ENCODE data around the gene TAS1R1. TPM values are rescaled to one million over a fixed set of nuclear protein-coding genes. Genes with fewer than 3 reads are reported as not detected.
A peak's percentile ranks its signal among the peaks of the same experiment; 100 is the strongest.

Gene TAS1R1
- total RNA-seq, 6 experiments from 2014 or later, result 0.26 TPM; not detected in 5

GRCh38 chr1:6531996-6532395, 23.1 kb upstream of the TAS1R1 start:
- Histone ChIP-seq H3K9me3 (no peaks in the 10 kb centered on the region), H3K4me3 (no peak overlapping the region), H3K27me3 (no peaks in the 10 kb centered on the region), H3K4me1 (peaks cover 0 to 14% (median 0%) of the 10 kb centered on the region in 4 donors), H3K36me3 (peaks cover 0 to 52% (median 23%) of the 10 kb centered on the region in 4 donors), H3K27ac (no peak overlapping the region)
- DNase-seq, result no peak
- intact Hi-C loops (cut with DNase I), result no loop called here
- WGBS (ENCODE audit: insufficient coverage, low coverage, low lambda C conversion rate, missing lambda C conversion rate), result 80% methylated on average over 5 of the region's 5 CpGs
- ATAC-seq, result no peak
- TF ChIP-seq POLR2A (IDR thresholded peaks at IDR 0.05), result no peak
- TF ChIP-seq, protein P1, sequence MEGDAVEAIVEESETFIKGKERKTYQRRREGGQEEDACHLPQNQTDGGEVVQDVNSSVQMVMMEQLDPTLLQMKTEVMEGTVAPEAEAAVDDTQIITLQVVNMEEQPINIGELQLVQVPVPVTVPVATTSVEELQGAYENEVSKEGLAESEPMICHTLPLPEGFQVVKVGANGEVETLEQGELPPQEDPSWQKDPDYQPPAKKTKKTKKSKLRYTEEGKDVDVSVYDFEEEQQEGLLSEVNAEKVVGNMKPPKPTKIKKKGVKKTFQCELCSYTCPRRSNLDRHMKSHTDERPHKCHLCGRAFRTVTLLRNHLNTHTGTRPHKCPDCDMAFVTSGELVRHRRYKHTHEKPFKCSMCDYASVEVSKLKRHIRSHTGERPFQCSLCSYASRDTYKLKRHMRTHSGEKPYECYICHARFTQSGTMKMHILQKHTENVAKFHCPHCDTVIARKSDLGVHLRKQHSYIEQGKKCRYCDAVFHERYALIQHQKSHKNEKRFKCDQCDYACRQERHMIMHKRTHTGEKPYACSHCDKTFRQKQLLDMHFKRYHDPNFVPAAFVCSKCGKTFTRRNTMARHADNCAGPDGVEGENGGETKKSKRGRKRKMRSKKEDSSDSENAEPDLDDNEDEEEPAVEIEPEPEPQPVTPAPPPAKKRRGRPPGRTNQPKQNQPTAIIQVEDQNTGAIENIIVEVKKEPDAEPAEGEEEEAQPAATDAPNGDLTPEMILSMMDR (IDR thresholded peaks at IDR 0.05), result no peak

DNA sequence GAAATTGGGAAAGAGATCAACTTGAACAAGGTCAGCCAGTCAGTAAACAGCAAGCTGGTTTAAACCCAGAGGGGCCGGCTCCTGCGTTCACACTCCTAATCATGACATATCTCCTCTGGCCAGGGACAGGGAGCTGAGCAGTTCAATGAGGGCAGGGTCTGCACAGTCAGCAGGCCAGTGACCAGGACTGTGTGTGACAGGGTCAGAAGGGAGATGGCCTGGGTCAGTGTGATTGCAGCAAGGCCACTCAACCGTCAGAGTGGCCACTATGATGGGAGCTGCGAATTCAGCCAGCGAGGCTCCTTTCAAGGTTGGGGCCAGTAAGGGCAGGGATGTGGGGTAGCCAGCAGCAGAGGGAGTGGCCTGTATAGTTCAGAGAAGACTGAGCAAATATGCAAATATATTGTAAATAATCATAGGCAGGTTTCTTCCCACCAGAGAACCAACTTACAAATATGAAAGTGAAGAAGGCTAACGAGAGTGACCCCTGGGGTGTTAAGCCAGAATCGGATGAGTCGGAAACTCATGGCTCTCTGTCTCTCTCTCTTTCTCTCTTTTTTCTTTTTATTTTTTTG, 20.8 kb upstream of the TAS1R1 start:
- Histone ChIP-seq H3K4me3 (no peak overlapping the region), H3K27ac (peak overlapping the region in 1 of 3 donors; percentile 22), H3K36me3 (peaks cover 0 to 43% (median 16%) of the 10 kb centered on the region in 4 donors), H3K9me3 (no peaks in the 10 kb centered on the region), H3K4me1 (peaks cover 0 to 14% (median 0%) of the 10 kb centered on the region in 4 donors), H3K27me3 (no peaks in the 10 kb centered on the region)
- WGBS (ENCODE audit: insufficient coverage, low coverage, low lambda C conversion rate, missing lambda C conversion rate), result 42% methylated on average over 8 of the region's 8 CpGs
- ATAC-seq (peak in 3 of 4 donors; percentile 57 to 89 (median 63)), DNase-seq (peak in 2 of 3 donors; percentile 68 to 70)
- TF ChIP-seq POLR2A (IDR thresholded peaks at IDR 0.05), result no peak
- TF ChIP-seq, protein P1 (IDR thresholded peaks at IDR 0.05), result no peak
- intact Hi-C loops (cut with DNase I), result no loop called here

GRCh38 chr1:6535214-6535613, 19.9 kb upstream of the TAS1R1 start:
- H3K4me3 ChIP-seq, result no peak overlapping the region
- TF ChIP-seq POLR2A (IDR thresholded peaks at IDR 0.05), result no peak
- TF ChIP-seq, protein P1 (IDR thresholded peaks at IDR 0.05), result no peak
- intact Hi-C loops (cut with DNase I), result no loop called here
- no peak for DNase-seq
- peak; percentile 30 to 81 (median 54) for ATAC-seq
- H3K4me1 ChIP-seq, result peaks cover 0 to 14% (median 0%) of the 10 kb centered on the region in 4 donors
- H3K36me3 ChIP-seq, result peaks cover 0 to 36% (median 16%) of the 10 kb centered on the region in 4 donors
- H3K27me3 ChIP-seq, result no peaks in the 10 kb centered on the region
- 71% methylated on average over 4 of the region's 4 CpGs for WGBS (ENCODE audit: insufficient coverage, low coverage, low lambda C conversion rate, missing lambda C conversion rate)
- no peaks in the 10 kb centered on the region for H3K9me3 ChIP-seq
- peak overlapping the region in 1 of 3 donors; percentile 22 for H3K27ac ChIP-seq

DNA sequence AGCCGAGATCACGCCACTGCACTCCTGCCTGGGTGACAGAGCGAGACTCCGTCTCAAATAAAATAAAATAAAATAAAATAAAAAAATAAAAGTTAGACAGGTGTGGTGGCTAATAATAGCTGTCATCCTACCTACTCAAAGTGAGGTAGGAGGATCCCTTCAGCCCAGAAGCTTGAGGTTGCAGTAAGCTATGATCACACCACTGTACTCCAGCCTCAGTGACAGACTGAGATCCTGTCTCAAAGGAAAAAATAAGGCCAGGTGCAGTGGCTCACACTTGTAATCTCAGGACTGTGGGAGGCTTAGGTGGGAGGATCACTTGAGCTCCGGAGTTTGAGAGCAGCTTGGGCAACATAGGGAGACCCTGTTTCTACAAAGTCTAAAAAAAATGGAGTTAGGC, 18.8 kb upstream of the TAS1R1 start:
- Histone ChIP-seq H3K4me3 (no peak overlapping the region), H3K9me3 (no peaks in the 10 kb centered on the region), H3K27ac (no peak overlapping the region), H3K27me3 (no peaks in the 10 kb centered on the region), H3K36me3 (peaks cover 0 to 31% (median 16%) of the 10 kb centered on the region in 4 donors), H3K4me1 (peaks cover 0 to 14% (median 0%) of the 10 kb centered on the region in 4 donors)
- ATAC-seq, result no peak
- 100% methylated on average over 3 of the region's 5 CpGs for WGBS (ENCODE audit: insufficient coverage, low coverage, low lambda C conversion rate, missing lambda C conversion rate)
- TF ChIP-seq, protein P1 (IDR thresholded peaks at IDR 0.05), result no peak
- no peak for TF ChIP-seq POLR2A (IDR thresholded peaks at IDR 0.05)
- intact Hi-C loops (cut with DNase I), result no loop called here
- DNase-seq, result no peak

All from right lobe of liver (tissue), 6 donors.